NCI-H1105 treated with DMSO at 0.1 percent for 48 hours (cell line): ENCODE data around the gene MYO6.

Experiments used
- DNase-seq: peaks from one replicate; lab custom pipeline; 2025; lab: John Stamatoyannopoulos, UW

Gene MYO6

GRCh38 chr6:75766387-75766786 is 17.3 kb downstream of the MYO6 start:
- no peak for DNase-seq

- no peak for DNase-seq
Measured at GRCh38 chr6:75770844-75771243, 21.8 kb downstream of the MYO6 start.

GRCh38 chr6:75775219-75775618 is 26.2 kb downstream of the MYO6 start:
- peak; percentile 78 for DNase-seq

GRCh38 chr6:75776461-75776860 is 27.4 kb downstream of the MYO6 start:
- DNase-seq: no peak

- no peak for DNase-seq
Measured at GRCh38 chr6:75778757-75779156, 29.7 kb downstream of the MYO6 start.

GRCh38 chr6:75786152-75786551 is 37.1 kb downstream of the MYO6 start:
- DNase-seq: no peak

- DNase-seq: no peak
Measured at GRCh38 chr6:75788894-75789293, 39.9 kb downstream of the MYO6 start.

- DNase-seq: no peak
Measured at GRCh38 chr6:75791881-75792280, 42.8 kb downstream of the MYO6 start.

GRCh38 chr6:75794351-75794846 is 45.4 kb downstream of the MYO6 start:
- DNase-seq: no peak

GRCh38 chr6:75794954-75795739 is 46.1 kb downstream of the MYO6 start:
- DNase-seq: no peak

- no peak for DNase-seq
Measured at GRCh38 chr6:75796723-75797122, 47.7 kb downstream of the MYO6 start.

GRCh38 chr6:75800133-75800532 is 51.1 kb downstream of the MYO6 start:
- peak; percentile 43 for DNase-seq

GRCh38 chr6:75800708-75801505 is 51.9 kb downstream of the MYO6 start:
- DNase-seq: no peak

GRCh38 chr6:75802366-75802765 is 53.3 kb downstream of the MYO6 start:
- DNase-seq: no peak

- no peak for DNase-seq
Measured at GRCh38 chr6:75808507-75808906, 59.5 kb downstream of the MYO6 start.

- DNase-seq: no peak
Measured at GRCh38 chr6:75812560-75812959, 63.5 kb downstream of the MYO6 start.

- no peak for DNase-seq
Measured at GRCh38 chr6:75813476-75814250, 64.6 kb downstream of the MYO6 start.

GRCh38 chr6:75815756-75816155 is 66.7 kb downstream of the MYO6 start:
- DNase-seq: no peak

- DNase-seq: no peak
Measured at GRCh38 chr6:75818098-75818855, 69.2 kb downstream of the MYO6 start.

GRCh38 chr6:75819776-75820487 is 70.9 kb downstream of the MYO6 start:
- no peak for DNase-seq

GRCh38 chr6:75824160-75824559 is 75.1 kb downstream of the MYO6 start:
- no peak for DNase-seq
